ENCODE data around the gene UGT1A9.

UGT1A9 gene

DNA sequence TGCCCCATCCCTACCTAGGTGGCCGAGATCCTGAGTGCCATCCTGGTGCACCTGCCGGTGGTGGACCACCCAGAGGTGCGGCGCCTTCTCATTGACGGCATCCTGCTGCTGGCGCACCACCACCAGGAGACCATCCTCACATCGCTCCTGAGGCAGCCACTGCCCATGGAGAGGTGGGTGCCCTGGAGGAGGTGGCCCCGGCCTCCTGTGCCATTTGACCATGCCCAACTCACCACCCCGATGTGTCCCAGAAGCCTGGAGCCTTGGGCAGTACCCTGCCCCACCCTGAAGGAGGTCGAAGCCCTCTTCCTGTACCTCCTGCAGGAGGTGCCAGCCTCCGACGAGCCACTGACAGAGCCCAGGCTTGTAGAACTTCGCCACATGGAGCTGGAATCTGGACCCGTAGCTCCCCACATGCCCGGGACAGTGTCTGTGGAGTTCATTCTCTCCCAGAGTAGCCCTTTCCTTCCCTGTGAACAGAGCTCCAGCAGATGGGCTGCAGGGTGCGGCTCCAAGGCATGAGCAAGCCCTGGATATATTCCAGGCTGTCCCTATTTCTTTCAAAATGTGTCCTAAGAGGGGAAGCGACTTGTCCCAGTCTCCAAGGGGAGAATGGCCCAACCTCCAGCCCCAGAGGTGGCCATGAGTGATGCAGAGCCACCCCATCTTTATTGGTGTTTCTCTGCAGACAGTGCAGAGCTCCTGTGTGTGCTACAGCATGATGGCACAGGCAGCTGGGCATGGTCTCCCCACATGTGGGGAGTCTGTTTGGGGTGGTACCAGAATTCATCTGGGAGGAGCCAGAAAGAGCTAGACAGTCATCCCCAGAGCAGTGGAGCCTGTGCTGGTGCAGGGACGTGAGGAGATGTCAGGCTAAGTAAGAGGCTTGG lies 148.4 kb downstream of the UGT1A9 start:
- TF ChIP-seq, protein P1, sequence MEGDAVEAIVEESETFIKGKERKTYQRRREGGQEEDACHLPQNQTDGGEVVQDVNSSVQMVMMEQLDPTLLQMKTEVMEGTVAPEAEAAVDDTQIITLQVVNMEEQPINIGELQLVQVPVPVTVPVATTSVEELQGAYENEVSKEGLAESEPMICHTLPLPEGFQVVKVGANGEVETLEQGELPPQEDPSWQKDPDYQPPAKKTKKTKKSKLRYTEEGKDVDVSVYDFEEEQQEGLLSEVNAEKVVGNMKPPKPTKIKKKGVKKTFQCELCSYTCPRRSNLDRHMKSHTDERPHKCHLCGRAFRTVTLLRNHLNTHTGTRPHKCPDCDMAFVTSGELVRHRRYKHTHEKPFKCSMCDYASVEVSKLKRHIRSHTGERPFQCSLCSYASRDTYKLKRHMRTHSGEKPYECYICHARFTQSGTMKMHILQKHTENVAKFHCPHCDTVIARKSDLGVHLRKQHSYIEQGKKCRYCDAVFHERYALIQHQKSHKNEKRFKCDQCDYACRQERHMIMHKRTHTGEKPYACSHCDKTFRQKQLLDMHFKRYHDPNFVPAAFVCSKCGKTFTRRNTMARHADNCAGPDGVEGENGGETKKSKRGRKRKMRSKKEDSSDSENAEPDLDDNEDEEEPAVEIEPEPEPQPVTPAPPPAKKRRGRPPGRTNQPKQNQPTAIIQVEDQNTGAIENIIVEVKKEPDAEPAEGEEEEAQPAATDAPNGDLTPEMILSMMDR (IDR thresholded peaks at IDR 0.05; ENCODE audit: low read depth, low read length) = no peak
- no peak for DNase-seq (ENCODE audit: extremely low read depth, low read depth)

DNA sequence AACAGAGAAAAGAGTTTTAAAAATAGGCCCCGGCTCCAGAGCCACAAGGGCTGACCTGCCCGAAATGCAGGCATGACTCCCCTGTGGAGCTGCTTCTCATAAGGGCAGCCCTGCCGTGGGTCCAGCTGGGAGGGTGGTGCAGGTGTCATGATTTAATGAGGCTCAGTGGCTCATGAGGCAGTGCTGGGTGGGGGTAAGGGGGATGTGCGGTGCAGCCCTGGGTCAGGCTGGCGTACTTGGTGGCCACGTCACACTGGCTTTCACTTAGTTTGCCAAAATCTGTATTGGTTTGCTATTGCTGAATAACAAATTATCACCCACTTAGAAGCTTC lies 149.0 kb downstream of the UGT1A9 start:
- no peak for DNase-seq (ENCODE audit: extremely low read depth, low read depth)
- TF ChIP-seq, protein P1 (IDR thresholded peaks at IDR 0.05; ENCODE audit: low read depth, low read length) = no peak

DNA sequence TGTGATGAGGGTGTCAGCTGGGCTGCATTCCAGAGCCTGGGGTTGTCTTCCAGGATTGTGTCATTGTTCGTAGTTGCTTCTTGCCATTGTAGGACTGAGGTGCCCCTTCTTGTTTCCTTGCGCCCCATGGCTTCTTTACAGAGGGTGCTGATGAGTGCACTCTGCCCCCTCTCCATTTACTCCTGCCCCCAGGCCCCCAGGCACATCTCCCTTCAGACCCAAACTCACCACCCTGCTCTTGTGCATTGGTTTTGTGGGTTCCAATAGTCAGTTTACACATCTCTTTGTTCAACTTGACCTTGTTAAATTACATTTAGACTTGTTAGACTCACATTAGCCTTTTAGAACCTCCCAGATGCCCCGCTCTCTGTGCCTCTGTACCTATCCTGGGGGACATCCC lies 149.5 kb downstream of the UGT1A9 start:
- TF ChIP-seq, protein P1 (IDR thresholded peaks at IDR 0.05; ENCODE audit: low read depth, low read length) = no peak
- no peak for DNase-seq (ENCODE audit: extremely low read depth, low read depth)

DNA sequence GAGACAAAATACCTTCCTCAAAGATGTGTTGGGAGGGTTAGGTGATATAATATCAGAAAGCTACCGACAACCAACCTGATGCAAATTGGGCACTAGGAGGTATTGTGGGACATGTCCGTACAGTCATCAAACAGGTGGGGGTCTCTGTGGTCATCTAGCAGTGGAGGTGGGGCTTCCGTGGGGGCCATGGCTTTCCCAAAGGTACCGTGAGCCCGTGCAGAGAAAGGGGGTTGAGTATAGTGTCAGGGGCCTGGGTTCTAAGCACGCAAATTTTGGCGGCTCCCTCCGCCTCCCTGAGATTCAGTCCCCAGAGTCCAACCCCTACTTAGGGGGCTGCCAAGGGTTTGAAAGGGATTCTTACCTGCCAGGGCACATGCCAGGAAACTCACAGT lies 150.0 kb downstream of the UGT1A9 start:
- no peak for DNase-seq (ENCODE audit: extremely low read depth, low read depth)
- TF ChIP-seq, protein P1 (IDR thresholded peaks at IDR 0.05; ENCODE audit: low read depth, low read length) = no peak

DNA sequence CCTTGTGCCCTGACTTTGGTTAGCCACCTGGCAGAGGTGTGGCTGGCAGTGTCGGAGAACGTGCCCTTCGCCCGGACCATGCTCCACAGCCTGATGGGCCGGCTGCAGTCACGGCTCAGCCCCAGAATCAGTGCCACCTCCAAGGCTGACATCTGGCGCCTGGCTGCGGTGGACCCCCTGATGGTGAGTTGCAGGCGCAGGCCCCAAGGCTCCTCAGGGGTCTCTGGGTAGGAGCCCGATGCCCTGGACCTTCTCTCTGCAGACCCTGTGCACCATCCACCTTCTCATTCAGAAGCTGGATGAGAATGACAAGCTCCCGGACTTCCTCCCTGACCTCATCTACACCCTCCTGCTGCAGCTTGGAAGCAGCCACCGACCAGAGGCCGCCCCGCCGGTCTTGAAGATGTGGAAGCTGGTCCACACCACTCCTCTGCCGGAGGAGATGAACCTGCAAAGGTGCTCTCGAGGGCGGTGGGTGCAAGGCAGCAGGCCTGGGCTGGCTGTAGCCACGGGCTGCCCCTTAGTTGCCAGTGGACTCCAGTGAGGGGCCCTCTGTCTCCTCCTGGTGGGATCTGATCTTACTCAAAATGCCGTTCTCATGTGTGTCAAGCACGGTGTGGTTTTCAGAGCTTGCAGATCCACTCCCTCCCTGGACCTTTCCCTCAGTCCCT lies 150.5 kb downstream of the UGT1A9 start:
- TF ChIP-seq, protein P1 (IDR thresholded peaks at IDR 0.05; ENCODE audit: low read depth, low read length) = no peak
- DNase-seq (ENCODE audit: extremely low read depth, low read depth) = no peak
